Mesothelial cell of epicardium (in vitro differentiated cells): ENCODE measurements around the gene ZIC2. TPM values are rescaled to one million over a fixed set of nuclear protein-coding genes. Genes with fewer than 3 reads are reported as not detected.
A peak's percentile ranks its signal among the peaks of the same experiment; 100 is the strongest.

Experiments
- DNase-seq, 2 experiments: peaks; one replicate each; pipeline ENCODE4 v3.0.0; 2021; ENCODE audit warnings: low spot score in 2 of 2; ENCODE audit not compliant: unreplicated experiment in 2 of 2
- H3K27ac Mint-ChIP-seq: 2 replicates; pipeline ENCODE4 v1.8.0; 2021; ENCODE audit warnings: mixed read lengths
- H3K27me3 Mint-ChIP-seq: 2 replicates; pipeline ENCODE4 v1.8.0; 2021; ENCODE audit warnings: low read depth, mixed read lengths
- H3K36me3 Mint-ChIP-seq: 2 replicates; pipeline ENCODE4 v1.8.0; 2021; ENCODE audit warnings: mixed read lengths
- H3K4me1 Mint-ChIP-seq: 2 replicates; pipeline ENCODE4 v1.8.0; 2021; ENCODE audit warnings: mixed read lengths
- H3K4me3 Mint-ChIP-seq: 2 replicates; pipeline ENCODE4 v1.8.0; 2021; ENCODE audit warnings: mild to moderate bottlenecking, moderate library complexity, mixed read lengths
- H3K9me3 Mint-ChIP-seq: 2 replicates; pipeline ENCODE4 v1.8.0; 2021; ENCODE audit warnings: mixed read lengths
- CTCF ChIP-seq: fragments of 200-600 bp; sonication (generic); IDR thresholded peaks from one replicate; pipeline ENCODE4 v1.5.0; 2021; ENCODE audit warnings: antibody characterized with exemption; ENCODE audit not compliant: unreplicated experiment
- total RNA-seq: library from RNA; stranded (reverse); gene quantifications from 3 replicates; pipeline ENCODE4 v1.2.1, GENCODE V29; 2021

The ZIC2 gene
- total RNA-seq, 1 donor from 2014 or later: not detected

GRCh38 chr13:99977912-99978798 is 3.4 kb upstream of the ZIC2 start:
- no peak for DNase-seq
- H3K27me3 Mint-ChIP-seq: peaks cover 85% of the 10 kb centered on the region
- no peak for TF ChIP-seq CTCF
- no peaks in the 10 kb centered on the region for H3K9me3 Mint-ChIP-seq
- H3K4me1 Mint-ChIP-seq: no peaks in the 10 kb centered on the region
- H3K27ac Mint-ChIP-seq: no peak overlapping the region
- no peaks in the 10 kb centered on the region for H3K36me3 Mint-ChIP-seq
- H3K4me3 Mint-ChIP-seq: no peak overlapping the region

GRCh38 chr13:99978799-99979452 is 2.7 kb upstream of the ZIC2 start:
- H3K27ac Mint-ChIP-seq: no peak overlapping the region
- H3K27me3 Mint-ChIP-seq: peaks cover 85% of the 10 kb centered on the region
- peaks cover 1% of the 10 kb centered on the region for H3K4me1 Mint-ChIP-seq
- no peaks in the 10 kb centered on the region for H3K9me3 Mint-ChIP-seq
- no peaks in the 10 kb centered on the region for H3K36me3 Mint-ChIP-seq
- no peak overlapping the region for H3K4me3 Mint-ChIP-seq
- DNase-seq: no peak
- no peak for TF ChIP-seq CTCF

GRCh38 chr13:99979453-99980200 is 2.0 kb upstream of the ZIC2 start:
- H3K9me3 Mint-ChIP-seq: no peaks in the 10 kb centered on the region
- DNase-seq: no peak
- H3K36me3 Mint-ChIP-seq: no peaks in the 10 kb centered on the region
- no peak overlapping the region for H3K4me3 Mint-ChIP-seq
- H3K27ac Mint-ChIP-seq: no peak overlapping the region
- peaks cover 4% of the 10 kb centered on the region for H3K4me1 Mint-ChIP-seq
- TF ChIP-seq CTCF: no peak
- peaks cover 85% of the 10 kb centered on the region for H3K27me3 Mint-ChIP-seq

- peaks cover 81% of the 10 kb centered on the region for H3K27me3 Mint-ChIP-seq
- no peak for TF ChIP-seq CTCF
- H3K4me1 Mint-ChIP-seq: peaks cover 4% of the 10 kb centered on the region
- no peak overlapping the region for H3K27ac Mint-ChIP-seq
- peak in 1 of 2 experiments; percentile 72 for DNase-seq
- no peaks in the 10 kb centered on the region for H3K36me3 Mint-ChIP-seq
- H3K4me3 Mint-ChIP-seq: no peak overlapping the region
- no peaks in the 10 kb centered on the region for H3K9me3 Mint-ChIP-seq
These were observed 1.3 kb upstream of the ZIC2 start for GRCh38 chr13:99980201-99980823.
